Measurements from ENCODE around the gene AQP6. TPM values are rescaled to one million over a fixed set of nuclear protein-coding genes. Genes with fewer than 3 reads are reported as not detected.
"Not testable (repeated sequence)": the region's sequence is repeated elsewhere in the genome, so short reads cannot be mapped to it uniquely, and the experiment has no call there.

AQP6 gene
- total RNA-seq, 1 donor from 2014 or later, result not detected

- intact Hi-C loops (cut with micrococcal nuclease), result loop anchor here (5.0 kb wide), 1 partner anchor 102 kb away; no protein-coding TSS in a partner anchor
Observed at GRCh38 chr12:49969027-49969426, 3.7 kb upstream of the AQP6 start.

GRCh38 chr12:49969651-49970429, 2.9 kb upstream of the AQP6 start:
- intact Hi-C loops (cut with micrococcal nuclease), result loop anchor here (5.0 kb wide), 1 partner anchor 103 kb away; no protein-coding TSS in a partner anchor

- intact Hi-C loops (cut with micrococcal nuclease), result no loop called here
Observed at GRCh38 chr12:49970658-49971057, 2.1 kb upstream of the AQP6 start.

GRCh38 chr12:49971141-49971540, 1.6 kb upstream of the AQP6 start:
- intact Hi-C loops (cut with micrococcal nuclease), result no loop called here

- intact Hi-C loops (cut with micrococcal nuclease), result no loop called here
Observed at GRCh38 chr12:49972129-49972528, 618 bp upstream of the AQP6 start.

- intact Hi-C loops (cut with micrococcal nuclease), result no loop called here
Observed at GRCh38 chr12:49973361-49973830, 649 bp downstream of the AQP6 start.

- intact Hi-C loops (cut with micrococcal nuclease), result no loop called here
Observed at GRCh38 chr12:49974231-49974675, 1.5 kb downstream of the AQP6 start.

GRCh38 chr12:49974677-49975317, 2.0 kb downstream of the AQP6 start:
- intact Hi-C loops (cut with micrococcal nuclease), result no loop called here

GRCh38 chr12:49975318-49975761, 2.6 kb downstream of the AQP6 start:
- intact Hi-C loops (cut with micrococcal nuclease), result no loop called here

- intact Hi-C loops (cut with micrococcal nuclease), result no loop called here
Observed at GRCh38 chr12:49976557-49976956, 3.8 kb downstream of the AQP6 start.

- intact Hi-C loops (cut with micrococcal nuclease), result no loop called here
Observed at GRCh38 chr12:49978125-49978524, 5.4 kb downstream of the AQP6 start.

- intact Hi-C loops (cut with micrococcal nuclease), result no loop called here
Observed at GRCh38 chr12:49979016-49979586, 6.4 kb downstream of the AQP6 start.

- intact Hi-C loops (cut with micrococcal nuclease), result no loop called here
Observed at GRCh38 chr12:49979791-49980190, 7.0 kb downstream of the AQP6 start.

GRCh38 chr12:49980501-49981349, 8.0 kb downstream of the AQP6 start:
- intact Hi-C loops (cut with micrococcal nuclease), result no loop called here

GRCh38 chr12:49982246-49983087, 9.7 kb downstream of the AQP6 start:
- intact Hi-C loops (cut with micrococcal nuclease), result no loop called here

- intact Hi-C loops (cut with micrococcal nuclease), result no loop called here
Observed at GRCh38 chr12:49983892-49984291, 11.1 kb downstream of the AQP6 start.

- intact Hi-C loops (cut with micrococcal nuclease), result no loop called here
Observed at GRCh38 chr12:49984476-49985359, 12.0 kb downstream of the AQP6 start.

- intact Hi-C loops (cut with micrococcal nuclease), result no loop called here
Observed at GRCh38 chr12:49985981-49986380, 13.2 kb downstream of the AQP6 start.

GRCh38 chr12:49986476-49986875, 13.7 kb downstream of the AQP6 start:
- intact Hi-C loops (cut with micrococcal nuclease), result not testable (repeated sequence)
